H9 (cell line): ENCODE results near the gene CLCN6. TPM values are rescaled to one million over a fixed set of nuclear protein-coding genes. Genes with fewer than 3 reads are reported as not detected.

Experiments
- DNase-seq: peaks from one replicate; pipeline ENCODE4 v3.0.0-alpha.2; 2017
- H2AFZ ChIP-seq: one replicate; pipeline ENCODE4 v1.6.1; 2013; ENCODE audit warnings: mild to moderate bottlenecking, low read length, control low read depth, moderate library complexity
- H2AK5ac ChIP-seq: 2 replicates; pipeline ENCODE4 v1.6.1; 2013; ENCODE audit warnings: low read length, control low read depth, mixed read lengths; ENCODE audit not compliant: insufficient read length
- H2BK120ac ChIP-seq: one replicate; pipeline ENCODE4 v1.6.1; 2013; ENCODE audit warnings: low read depth, mild to moderate bottlenecking, low read length, control low read depth, inconsistent platforms; ENCODE audit not compliant: poor library complexity, severe bottlenecking
- H2BK12ac ChIP-seq: 2 replicates; pipeline ENCODE4 v1.6.1; 2013; ENCODE audit warnings: low read length, control low read depth, mixed read lengths, low read depth; ENCODE audit not compliant: insufficient read length
- H2BK15ac ChIP-seq: 2 replicates; pipeline ENCODE4 v1.6.1; 2013; ENCODE audit warnings: low read depth, low read length, control low read depth
- H2BK20ac ChIP-seq: one replicate; pipeline ENCODE4 v1.6.1; 2013; ENCODE audit warnings: low read depth, mild to moderate bottlenecking, low read length, control low read depth, inconsistent platforms; ENCODE audit not compliant: poor library complexity, severe bottlenecking
- H2BK5ac ChIP-seq: 2 replicates; pipeline ENCODE4 v1.6.1; 2013; ENCODE audit warnings: low read length, control low read depth, mixed read lengths; ENCODE audit not compliant: insufficient read length
- H3K14ac ChIP-seq: 2 replicates; pipeline ENCODE4 v1.6.1; 2013; ENCODE audit warnings: low read length, control low read depth; ENCODE audit not compliant: insufficient read depth
- H3K18ac ChIP-seq: 2 replicates; pipeline ENCODE4 v1.6.1; 2013; ENCODE audit warnings: low read depth, mild to moderate bottlenecking, mixed read lengths, low read length, control low read depth; ENCODE audit not compliant: insufficient read length
- H3K23ac ChIP-seq: 2 replicates; pipeline ENCODE4 v1.6.1; 2013; ENCODE audit warnings: low read length, control low read depth, mixed read lengths, low read depth; ENCODE audit not compliant: insufficient read length
- H3K23me2 ChIP-seq: 2 replicates; pipeline ENCODE4 v1.6.1; 2013; ENCODE audit warnings: low read depth, mild to moderate bottlenecking, mixed read lengths, low read length, control low read depth; ENCODE audit not compliant: insufficient read length, poor library complexity, severe bottlenecking
- H3K27ac ChIP-seq: 2 replicates; pipeline ENCODE4 v1.5.1; 2013; ENCODE audit warnings: low read length, control low read depth, mixed read lengths, low read depth; ENCODE audit not compliant: insufficient read length
- H3K27me3 ChIP-seq: 2 replicates; pipeline ENCODE4 v1.6.1; 2013; ENCODE audit warnings: low read length, control low read depth, inconsistent platforms; ENCODE audit not compliant: insufficient read depth
- H3K4ac ChIP-seq: 2 replicates; pipeline ENCODE4 v1.6.1; 2013; ENCODE audit warnings: low read depth, mild to moderate bottlenecking, control low read depth, inconsistent platforms, low read length, moderate library complexity
- H3K4me1 ChIP-seq: 2 replicates; pipeline ENCODE4 v1.6.1; 2013; ENCODE audit warnings: low read length, control low read depth, inconsistent platforms; ENCODE audit not compliant: insufficient read depth
- H3K4me2 ChIP-seq: 2 replicates; pipeline ENCODE4 v1.6.1; 2013; ENCODE audit warnings: low read length, control low read depth, mixed read lengths; ENCODE audit not compliant: insufficient read length, insufficient read depth
- H3K56ac ChIP-seq: 2 replicates; pipeline ENCODE4 v1.6.1; 2013; ENCODE audit warnings: low read depth, mild to moderate bottlenecking, mixed read lengths, low read length, control low read depth; ENCODE audit not compliant: insufficient read length
- H3K79me1 ChIP-seq: 2 replicates; pipeline ENCODE4 v1.6.1; 2013; ENCODE audit warnings: low read depth, mild to moderate bottlenecking, moderate library complexity, low read length, control low read depth, inconsistent platforms; ENCODE audit not compliant: insufficient read depth, poor library complexity, severe bottlenecking
- H3K79me2 ChIP-seq: 2 replicates; pipeline ENCODE4 v1.6.1; 2013; ENCODE audit warnings: low read length, control low read depth, inconsistent platforms; ENCODE audit not compliant: insufficient read depth
- H3K9ac ChIP-seq: 2 replicates; pipeline ENCODE4 v1.6.1; 2013; ENCODE audit warnings: low read length, control low read depth, mixed read lengths; ENCODE audit not compliant: insufficient read length; ENCODE audit errors: extremely low read depth
- H3K9me3 ChIP-seq: one replicate; pipeline ENCODE4 v1.6.1; 2013; ENCODE audit warnings: low read depth, low read length, inconsistent platforms; ENCODE audit not compliant: control insufficient read depth
- H3T11ph ChIP-seq: one replicate; pipeline ENCODE4 v1.6.1; 2013; ENCODE audit warnings: mild to moderate bottlenecking, low read length, control low read depth, inconsistent platforms
- H4K20me1 ChIP-seq: one replicate; pipeline ENCODE4 v1.6.1; 2013; ENCODE audit not compliant: control insufficient read depth, insufficient read length, insufficient read depth
- H4K5ac ChIP-seq: 2 replicates; pipeline ENCODE4 v1.6.1; 2013; ENCODE audit warnings: low read depth, mild to moderate bottlenecking, mixed read lengths, low read length, control low read depth; ENCODE audit not compliant: insufficient read length
- H4K8ac ChIP-seq: replicated peaks from 2 replicates; pipeline ENCODE4 v1.6.1; 2013; ENCODE audit warnings: low read length, control low read depth, mixed read lengths, low read depth; ENCODE audit not compliant: insufficient read length
- H4K91ac ChIP-seq: 2 replicates; pipeline ENCODE4 v1.6.1; 2013; ENCODE audit warnings: low read depth, mild to moderate bottlenecking, moderate library complexity, mixed read lengths, low read length, control low read depth; ENCODE audit not compliant: insufficient read length
- H3K27ac Mint-ChIP-seq, 3 experiments: 2 replicates in 2 of 3; 3 replicates in 1 of 3; pipeline ENCODE4 v1.8.0; 2020 to 2021; ENCODE audit warnings: mixed read lengths in 3 of 3, mild to moderate bottlenecking in 1 of 3, moderate library complexity in 1 of 3
- H3K27me3 Mint-ChIP-seq: 2 replicates; pipeline ENCODE4 v1.8.0; 2021; ENCODE audit warnings: low read depth, mild to moderate bottlenecking, moderate library complexity, mixed read lengths
- H3K36me3 Mint-ChIP-seq, 3 experiments: 2 replicates in 2 of 3; 3 replicates in 1 of 3; pipeline ENCODE4 v1.8.0; 2020 to 2021; ENCODE audit warnings: low read depth in 3 of 3, mixed read lengths in 3 of 3; ENCODE audit not compliant: insufficient read depth in 1 of 3
- H3K4me1 Mint-ChIP-seq, 2 experiments: 2 replicates each; pipeline ENCODE4 v1.8.0; 2020; ENCODE audit warnings: mixed read lengths in 2 of 2
- H3K4me3 Mint-ChIP-seq, 2 experiments: 2 replicates in 1 of 2; 3 replicates in 1 of 2; pipeline ENCODE4 v1.8.0; 2020 to 2021; ENCODE audit warnings: mild to moderate bottlenecking in 2 of 2, mixed read lengths in 2 of 2, moderate library complexity in 1 of 2
- H3K9me3 Mint-ChIP-seq, 2 experiments: 2 replicates in 1 of 2; 3 replicates in 1 of 2; pipeline ENCODE4 v1.8.0; 2020; ENCODE audit warnings: mild to moderate bottlenecking in 2 of 2, mixed read lengths in 2 of 2, moderate library complexity in 1 of 2
- CTCF ChIP-seq: fragments of 200-600 bp; sonication (generic); conservative IDR thresholded peaks from 3 replicates; pipeline ENCODE4 v1.8.0; 2021; ENCODE audit warnings: antibody characterized with exemption, mild to moderate bottlenecking
- WGBS: extraction: QIAGEN DNeasy Blood & Tissue Kit; methylation state at CpG from one replicate; pipeline ENCODE4 v1.1.7; 2013; ENCODE audit warnings: missing lambda C conversion rate, low lambda C conversion rate, mixed read lengths; ENCODE audit not compliant: insufficient read length; ENCODE audit errors: extremely low coverage; 5-methylcytosine and 5-hydroxymethylcytosine counted together
- total RNA-seq: library from RNA; stranded (reverse); gene quantifications from 2 replicates; pipeline ENCODE4 v1.2.1, GENCODE V29; 2021

The CLCN6 gene
- total RNA-seq, 1 experiment from 2014 or later = 20.5 TPM

GRCh38 chr1:11784993-11785769 lies 20.8 kb upstream of the CLCN6 start:
- Histone ChIP-seq H3K4ac (no peak overlapping the region), H3K18ac (no peak overlapping the region), H2BK12ac (no peak overlapping the region), H3K9me3 (no peaks in the 10 kb centered on the region), H3K14ac (no peak overlapping the region), H3K56ac (no peak overlapping the region), H3K27ac (no peak overlapping the region), H2BK5ac (no peak overlapping the region), H3K23ac (no peak overlapping the region), H3K79me2 (no peaks in the 10 kb centered on the region), H3K4me2 (no peak overlapping the region), H4K91ac (no peak overlapping the region), H3K4me1 (peaks cover 6% of the 10 kb centered on the region; the same call in 1 of the 2 replicates), H2BK20ac (no peak overlapping the region), H2AFZ (no peak overlapping the region), H2AK5ac (no peak overlapping the region), H4K20me1 (no peaks in the 10 kb centered on the region), H3K23me2 (no peaks in the 10 kb centered on the region), H3K79me1 (no peaks in the 10 kb centered on the region), H2BK15ac (no peak overlapping the region), H3K27me3 (no peaks in the 10 kb centered on the region), H2BK120ac (no peak overlapping the region), H4K5ac (no peak overlapping the region), H3T11ph (no peak overlapping the region), H4K8ac (no peak overlapping the region), H3K9ac (no peak overlapping the region)
- TF ChIP-seq CTCF = peak; percentile 96
- peaks cover 0 to under 1% (median 0%) of the 10 kb centered on the region in 3 experiments; a peak in 1 of 7 replicates for H3K36me3 Mint-ChIP-seq
- H3K9me3 Mint-ChIP-seq = no peaks in the 10 kb centered on the region
- no CpG with 5 or more reads among the region's 30 CpGs for WGBS
- peak overlapping the region in 1 of 2 experiments; percentile 29; a peak in 1 of 5 replicates for H3K4me3 Mint-ChIP-seq
- peaks cover 25 to 34% of the 10 kb centered on the region in 2 experiments for H3K4me1 Mint-ChIP-seq
- peak; percentile 93 for DNase-seq
- H3K27ac Mint-ChIP-seq = no peak overlapping the region
- H3K27me3 Mint-ChIP-seq = peaks cover 1% of the 10 kb centered on the region; the same call in 1 of the 2 replicates
